Dedifferentiated amniotic fluid mesenchymal stem cell (primary cell): ENCODE data around the gene G6PC1.
"Not testable (repeated sequence)": the region's sequence is repeated elsewhere in the genome, so short reads cannot be mapped to it uniquely, and the experiment has no call there.

Experiments
- DNase-seq: peaks from one replicate; pipeline ENCODE4 v3.0.0-alpha.2; 2016; ENCODE audit errors: extremely low spot score

The G6PC1 gene

GRCh38 chr17:42900460-42901331 lies at the start of gene G6PC1:
G6PC1 (plus strand) TSS chr17:42900799; CDS start chr17:42900877, 78 bp downstream.
- DNase-seq = no peak

- no peak for DNase-seq
These were observed 49.6 kb upstream of the G6PC1 start, which contains the start of gene AOC3 for GRCh38 chr17:42850954-42851353. AOC3 (plus strand) TSS chr17:42851199; CDS start chr17:42851344, 145 bp downstream.

- DNase-seq = not testable (repeated sequence)
These were observed 49.0 kb upstream of the G6PC1 start for GRCh38 chr17:42851371-42852240.

- no peak for DNase-seq
These were observed 48.2 kb upstream of the G6PC1 start for GRCh38 chr17:42852351-42852750.

GRCh38 chr17:42853004-42853403 lies 47.6 kb upstream of the G6PC1 start:
- DNase-seq = no peak

- DNase-seq = no peak
These were observed 47.0 kb upstream of the G6PC1 start for GRCh38 chr17:42853597-42853967.

GRCh38 chr17:42853968-42854790 lies 46.4 kb upstream of the G6PC1 start:
- no peak for DNase-seq

GRCh38 chr17:42855048-42855596 lies 45.5 kb upstream of the G6PC1 start:
- no peak for DNase-seq

- not testable (repeated sequence) for DNase-seq
These were observed 44.5 kb upstream of the G6PC1 start for GRCh38 chr17:42856093-42856492.

GRCh38 chr17:42856516-42856915 lies 44.1 kb upstream of the G6PC1 start:
- not testable (repeated sequence) for DNase-seq

- DNase-seq = no peak
These were observed 43.2 kb upstream of the G6PC1 start for GRCh38 chr17:42857389-42857788.

GRCh38 chr17:42865638-42866094 lies 34.9 kb upstream of the G6PC1 start:
- DNase-seq = no peak

GRCh38 chr17:42866216-42866615 lies 34.4 kb upstream of the G6PC1 start:
- DNase-seq = no peak

- no peak for DNase-seq
These were observed 33.7 kb upstream of the G6PC1 start for GRCh38 chr17:42866631-42867575.

- DNase-seq = not testable (repeated sequence)
These were observed 32.8 kb upstream of the G6PC1 start for GRCh38 chr17:42867694-42868261.

GRCh38 chr17:42868338-42868737 lies 32.3 kb upstream of the G6PC1 start:
- no peak for DNase-seq

- DNase-seq = no peak
These were observed 29.0 kb upstream of the G6PC1 start for GRCh38 chr17:42871647-42872046.

- no peak for DNase-seq
These were observed 28.2 kb upstream of the G6PC1 start for GRCh38 chr17:42872251-42872965.

GRCh38 chr17:42873315-42873714 lies 27.3 kb upstream of the G6PC1 start:
- DNase-seq = no peak
